ENCODE measurements around the gene ING5.

The ING5 gene

GRCh38 chr2:241672243-241673188 is 29.3 kb upstream of the ING5 start:
- FAIRE-seq, result no peak
- no peak for DNase-seq (ENCODE audit: low spot score)

- DNase-seq (ENCODE audit: low spot score), result no peak
- FAIRE-seq, result no peak
These were observed 28.6 kb upstream of the ING5 start for GRCh38 chr2:241673189-241673663.

GRCh38 chr2:241673797-241674725 is 27.8 kb upstream of the ING5 start:
- DNase-seq (ENCODE audit: low spot score), result peak; percentile 4
- FAIRE-seq, result no peak

- DNase-seq (ENCODE audit: low spot score) (no peak), FAIRE-seq (no peak)
These were observed 26.0 kb upstream of the ING5 start for GRCh38 chr2:241675885-241676284.

DNA sequence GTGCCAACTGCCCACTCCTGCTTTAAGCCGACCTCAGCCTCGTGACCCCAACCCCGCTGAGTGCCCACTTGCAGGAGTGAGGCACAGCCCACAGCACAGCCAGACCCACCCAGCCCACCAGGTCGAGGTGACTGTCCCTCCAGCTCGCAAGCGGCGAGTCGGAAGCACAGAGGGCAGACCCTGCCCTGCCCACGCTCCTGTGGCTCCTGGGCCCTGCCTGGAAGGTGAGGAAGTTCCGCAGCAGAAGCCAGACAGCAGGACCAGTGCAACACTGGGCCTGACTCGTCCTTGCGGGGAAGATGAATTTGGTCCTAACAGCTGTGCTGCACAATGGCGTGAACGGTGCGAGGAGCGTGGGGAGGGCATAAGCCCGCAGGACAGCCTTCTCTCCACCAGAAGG is 25.2 kb upstream of the ING5 start:
- DNase-seq (ENCODE audit: low spot score) (no peak), FAIRE-seq (no peak)

- DNase-seq (ENCODE audit: low spot score) (no peak), FAIRE-seq (no peak)
These were observed 24.4 kb upstream of the ING5 start for GRCh38 chr2:241677392-241677791.

- no peak for DNase-seq (ENCODE audit: low spot score)
- no peak for FAIRE-seq
These were observed 23.5 kb upstream of the ING5 start for GRCh38 chr2:241678307-241678706.

GRCh38 chr2:241678784-241679540 is 22.9 kb upstream of the ING5 start:
- DNase-seq (ENCODE audit: low spot score), result no peak
- no peak for FAIRE-seq

- no peak for FAIRE-seq
- no peak for DNase-seq (ENCODE audit: low spot score)
These were observed 21.8 kb upstream of the ING5 start for GRCh38 chr2:241680044-241680443.

GRCh38 chr2:241680827-241681599 is 20.8 kb upstream of the ING5 start:
- peak; percentile 89 for DNase-seq (ENCODE audit: low spot score)
- FAIRE-seq, result peak; percentile 93

GRCh38 chr2:241686324-241686649 is 15.6 kb upstream of the ING5 start:
- DNase-seq (ENCODE audit: low spot score) (no peak), FAIRE-seq (no peak)

DNA sequence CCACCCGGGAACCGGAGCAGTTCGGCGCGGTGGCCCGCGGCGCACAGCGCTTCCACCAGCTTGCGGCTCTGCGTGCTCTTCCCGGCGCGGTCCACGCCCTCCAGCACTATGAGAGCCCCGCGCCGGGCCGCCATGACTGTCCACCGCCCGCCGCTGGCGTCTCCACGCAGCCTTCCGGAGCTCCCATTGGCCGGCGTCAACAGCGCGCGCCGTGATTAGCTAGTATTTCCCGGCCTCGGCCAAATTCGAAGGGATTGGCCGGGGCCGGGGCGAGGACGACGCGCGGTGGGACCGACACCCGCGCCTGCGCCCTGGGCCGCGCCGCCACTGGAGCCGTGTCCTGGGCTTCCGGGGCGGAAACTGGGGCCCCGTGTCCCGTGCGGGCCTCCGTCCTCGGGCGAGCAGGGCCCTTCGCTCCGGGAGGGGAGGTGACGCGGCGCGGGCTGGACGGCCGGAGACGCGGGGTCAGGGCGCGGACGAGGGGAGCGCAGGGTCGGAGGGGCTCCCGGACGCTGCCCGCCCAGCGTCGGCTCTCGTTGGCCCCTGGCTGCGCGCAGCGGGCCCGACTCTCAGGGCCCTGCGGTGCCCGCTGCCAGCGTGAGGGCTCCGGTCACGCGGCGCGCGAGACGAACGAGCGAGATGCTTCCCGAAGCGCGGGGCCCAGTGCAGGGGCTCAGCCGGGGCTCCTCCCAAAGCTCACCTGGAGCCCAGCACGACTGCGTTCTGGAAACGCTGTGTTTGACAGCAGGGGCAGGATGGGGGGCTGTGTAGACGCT is 15.0 kb upstream of the ING5 start, which contains the start of gene DTYMK:
TSS of gene DTYMK (minus strand) at position 166 of the 776 bp plus-strand sequence. CDS start at position 134, 32 bp downstream.
- FAIRE-seq (no peak), DNase-seq (ENCODE audit: low spot score) (peak; percentile 92)

GRCh38 chr2:241689306-241689705 is 12.5 kb upstream of the ING5 start:
- DNase-seq (ENCODE audit: low spot score), result no peak
- no peak for FAIRE-seq

- DNase-seq (ENCODE audit: low spot score) (no peak), FAIRE-seq (no peak)
These were observed 11.6 kb upstream of the ING5 start for GRCh38 chr2:241690202-241690717.

- FAIRE-seq (no peak), DNase-seq (ENCODE audit: low spot score) (peak; percentile 59)
These were observed 9.4 kb upstream of the ING5 start for GRCh38 chr2:241692448-241692847.

- no peak for FAIRE-seq
- DNase-seq (ENCODE audit: low spot score), result no peak
These were observed 6.2 kb upstream of the ING5 start for GRCh38 chr2:241695651-241696050.

DNA sequence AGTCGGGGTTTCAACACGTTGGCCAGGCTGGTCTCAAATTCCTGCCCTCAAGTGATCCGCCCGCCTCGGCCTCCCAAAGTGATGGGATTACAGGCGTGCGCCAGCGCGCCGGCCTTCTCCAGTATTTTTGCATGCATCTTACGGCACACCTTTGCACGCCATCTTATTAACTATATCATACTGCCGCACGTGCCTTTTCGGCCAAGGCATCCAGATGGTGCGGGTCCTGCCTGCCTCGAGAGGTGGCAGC is 765 bp upstream of the ING5 start:
- DNase-seq (ENCODE audit: low spot score) (no peak), FAIRE-seq (no peak)

DNA sequence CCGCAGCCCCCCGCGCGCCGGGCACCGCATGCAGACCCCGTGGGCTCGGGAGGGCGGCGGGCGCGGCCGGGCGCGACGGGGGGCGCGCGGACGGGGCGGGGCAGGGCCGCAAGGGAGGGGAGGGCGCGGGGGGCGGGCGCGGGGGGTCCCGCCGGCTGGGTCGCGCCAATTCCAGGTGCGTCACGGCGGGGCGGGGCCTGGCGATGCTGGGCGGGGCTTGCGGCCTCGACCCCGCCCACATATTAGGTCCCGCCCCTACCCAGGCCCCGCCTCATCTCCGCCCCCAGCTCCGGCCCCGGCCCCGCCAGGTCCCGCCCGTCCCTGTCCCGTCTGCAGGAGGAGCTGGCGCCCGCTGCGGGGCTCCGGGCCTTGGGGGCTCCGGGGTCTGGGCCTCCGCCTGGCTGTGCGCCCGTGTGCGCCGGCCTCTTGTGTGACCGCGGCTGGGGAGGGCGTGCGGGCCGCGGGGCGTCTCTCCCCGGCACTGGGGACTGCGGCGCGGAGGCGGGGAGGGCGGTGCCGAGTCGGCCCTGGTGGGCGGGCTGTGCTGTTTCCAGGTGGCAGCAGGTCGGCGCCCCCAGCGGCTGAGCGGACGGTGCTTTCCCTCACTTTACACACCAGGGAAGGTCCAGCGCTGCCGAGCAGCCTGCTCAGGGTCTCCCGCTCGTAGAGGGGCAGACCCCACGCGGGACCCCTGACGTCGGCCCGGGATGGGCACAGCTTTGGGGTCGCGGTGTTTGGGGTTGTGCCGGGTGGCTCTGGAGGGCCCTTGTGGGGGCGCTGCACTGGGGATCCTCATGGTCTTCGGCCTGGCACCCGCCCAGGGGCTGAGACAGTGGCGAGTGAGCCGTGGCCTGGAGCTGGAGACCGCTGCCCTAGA is 554 bp downstream of the ING5 start:
- FAIRE-seq (no peak), DNase-seq (ENCODE audit: low spot score) (peak; percentile 72)
